Brain pericyte (primary cell): ENCODE results near the gene CLDN17.

Source experiments
- DNase-seq: peaks from one replicate; pipeline ENCODE4 v3.0.0-alpha.2; 2012; ENCODE audit warnings: low read depth, low spot score

CLDN17 gene

DNA sequence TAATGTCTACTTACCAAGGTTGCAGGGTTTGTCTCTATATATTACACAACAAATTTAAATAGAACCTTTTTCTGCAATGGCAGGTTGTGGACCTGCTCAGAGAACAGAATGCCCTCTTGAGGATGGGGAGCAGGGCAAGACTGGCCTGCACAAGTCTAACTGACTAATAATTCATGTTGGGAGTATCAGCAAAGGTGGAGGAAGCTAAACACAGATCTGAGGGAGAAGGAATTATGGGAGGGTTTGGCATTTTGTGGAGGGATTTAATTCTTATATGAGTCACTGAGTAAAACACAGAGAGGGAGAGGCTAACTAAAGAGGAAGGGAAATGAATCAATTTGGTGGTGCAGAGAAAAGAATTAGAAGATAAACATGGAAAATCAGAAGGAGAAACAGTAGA lies 40.0 kb downstream of the CLDN17 start:
- no peak for DNase-seq

GRCh38 chr21:30117631-30118030 lies 49.0 kb downstream of the CLDN17 start:
- DNase-seq, result no peak

- no peak for DNase-seq
Measured at GRCh38 chr21:30116479-30116878, 50.1 kb downstream of the CLDN17 start.
